WTC11 (cell line): ENCODE results near the gene PLPPR1.

Experiments
- CTCF ChIP-seq: fragments of 200-600 bp; IDR thresholded peaks from 2 replicates; pipeline ENCODE4 v1.8.0; 2022; ENCODE audit warnings: antibody characterized with exemption
- NR2C2 ChIP-seq: sonication (generic); formaldehyde crosslinking; IDR thresholded peaks from 2 replicates; pipeline ENCODE4 v1.8.0; 2022; ENCODE audit warnings: mild to moderate bottlenecking, missing genetic modification reagents
- NR3C1 ChIP-seq: sonication (generic); formaldehyde crosslinking; conservative IDR thresholded peaks from 2 replicates; pipeline ENCODE4 v1.8.1; 2023; ENCODE audit warnings: low read depth, mild to moderate bottlenecking, missing genetic modification reagents
- USF2 ChIP-seq: sonication (generic); formaldehyde crosslinking; IDR thresholded peaks from 2 replicates; pipeline ENCODE4 v1.8.1; 2023; ENCODE audit warnings: mild to moderate bottlenecking, missing genetic modification reagents, moderate library complexity
- ZNF671 ChIP-seq: fragments of 250-450 bp; sonication (Bioruptor Pico); IDR thresholded peaks from 2 replicates; pipeline ENCODE4 v1.8.0; 2021; ENCODE audit warnings: mild to moderate bottlenecking
- TF ChIP-seq, protein P1 (sequence below): sonication (generic); formaldehyde crosslinking; conservative IDR thresholded peaks from 2 replicates; pipeline ENCODE4 v1.8.1; 2023; ENCODE audit warnings: mild to moderate bottlenecking, low read depth, missing genetic modification reagents, moderate library complexity

DNA sequence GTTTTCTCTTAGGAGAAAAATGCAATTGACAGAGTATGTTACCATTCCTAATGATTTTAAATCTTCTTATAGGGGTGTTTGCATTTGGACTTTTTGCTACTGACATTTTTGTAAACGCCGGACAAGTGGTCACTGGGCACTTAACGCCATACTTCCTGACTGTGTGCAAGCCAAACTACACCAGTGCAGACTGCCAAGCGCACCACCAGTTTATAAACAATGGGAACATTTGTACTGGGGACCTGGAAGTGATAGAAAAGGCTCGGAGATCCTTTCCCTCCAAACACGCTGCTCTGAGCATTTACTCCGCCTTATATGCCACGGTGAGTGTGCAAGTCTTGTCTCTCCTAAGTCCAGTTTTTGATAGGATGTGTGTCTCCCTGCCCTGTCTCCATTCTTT lies 280.6 kb downstream of the PLPPR1 start:
- no peak for TF ChIP-seq ZNF671 (CRISPR knock-in tag)
- TF ChIP-seq CTCF = no peak
- no peak for TF ChIP-seq USF2 (CRISPR knock-in tag)
- no peak for TF ChIP-seq NR2C2 (CRISPR knock-in tag)
- TF ChIP-seq, protein P1, sequence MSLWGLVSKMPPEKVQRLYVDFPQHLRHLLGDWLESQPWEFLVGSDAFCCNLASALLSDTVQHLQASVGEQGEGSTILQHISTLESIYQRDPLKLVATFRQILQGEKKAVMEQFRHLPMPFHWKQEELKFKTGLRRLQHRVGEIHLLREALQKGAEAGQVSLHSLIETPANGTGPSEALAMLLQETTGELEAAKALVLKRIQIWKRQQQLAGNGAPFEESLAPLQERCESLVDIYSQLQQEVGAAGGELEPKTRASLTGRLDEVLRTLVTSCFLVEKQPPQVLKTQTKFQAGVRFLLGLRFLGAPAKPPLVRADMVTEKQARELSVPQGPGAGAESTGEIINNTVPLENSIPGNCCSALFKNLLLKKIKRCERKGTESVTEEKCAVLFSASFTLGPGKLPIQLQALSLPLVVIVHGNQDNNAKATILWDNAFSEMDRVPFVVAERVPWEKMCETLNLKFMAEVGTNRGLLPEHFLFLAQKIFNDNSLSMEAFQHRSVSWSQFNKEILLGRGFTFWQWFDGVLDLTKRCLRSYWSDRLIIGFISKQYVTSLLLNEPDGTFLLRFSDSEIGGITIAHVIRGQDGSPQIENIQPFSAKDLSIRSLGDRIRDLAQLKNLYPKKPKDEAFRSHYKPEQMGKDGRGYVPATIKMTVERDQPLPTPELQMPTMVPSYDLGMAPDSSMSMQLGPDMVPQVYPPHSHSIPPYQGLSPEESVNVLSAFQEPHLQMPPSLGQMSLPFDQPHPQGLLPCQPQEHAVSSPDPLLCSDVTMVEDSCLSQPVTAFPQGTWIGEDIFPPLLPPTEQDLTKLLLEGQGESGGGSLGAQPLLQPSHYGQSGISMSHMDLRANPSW (CRISPR knock-in tag) = no peak
- no peak for TF ChIP-seq NR3C1 (CRISPR knock-in tag)
